Measurements from ENCODE around the gene UBE2L3.
"Not testable (repeated sequence)": the region's sequence is repeated elsewhere in the genome, so short reads cannot be mapped to it uniquely, and the experiment has no call there.

The UBE2L3 gene

DNA sequence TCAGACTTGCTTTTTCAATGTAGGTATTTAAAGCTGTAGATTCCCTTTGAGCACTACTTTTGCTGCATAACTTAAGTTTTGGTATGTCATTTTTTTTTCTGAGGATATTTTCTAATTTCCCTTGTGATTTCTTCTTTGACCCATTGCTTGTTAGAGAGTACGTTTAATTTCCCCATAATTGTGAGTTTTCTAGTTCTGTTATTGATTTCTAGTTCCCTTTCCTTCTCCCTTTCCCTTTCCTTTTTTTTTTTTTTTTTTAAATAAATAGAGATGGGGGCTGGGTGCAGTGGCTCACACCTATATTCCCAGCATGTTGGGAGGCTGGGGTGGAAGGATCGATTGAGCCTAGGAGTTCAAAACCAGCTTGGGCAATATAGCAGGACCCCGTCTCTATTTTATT is 30.8 kb downstream of the UBE2L3 start:
- TF ChIP-seq, protein P1, sequence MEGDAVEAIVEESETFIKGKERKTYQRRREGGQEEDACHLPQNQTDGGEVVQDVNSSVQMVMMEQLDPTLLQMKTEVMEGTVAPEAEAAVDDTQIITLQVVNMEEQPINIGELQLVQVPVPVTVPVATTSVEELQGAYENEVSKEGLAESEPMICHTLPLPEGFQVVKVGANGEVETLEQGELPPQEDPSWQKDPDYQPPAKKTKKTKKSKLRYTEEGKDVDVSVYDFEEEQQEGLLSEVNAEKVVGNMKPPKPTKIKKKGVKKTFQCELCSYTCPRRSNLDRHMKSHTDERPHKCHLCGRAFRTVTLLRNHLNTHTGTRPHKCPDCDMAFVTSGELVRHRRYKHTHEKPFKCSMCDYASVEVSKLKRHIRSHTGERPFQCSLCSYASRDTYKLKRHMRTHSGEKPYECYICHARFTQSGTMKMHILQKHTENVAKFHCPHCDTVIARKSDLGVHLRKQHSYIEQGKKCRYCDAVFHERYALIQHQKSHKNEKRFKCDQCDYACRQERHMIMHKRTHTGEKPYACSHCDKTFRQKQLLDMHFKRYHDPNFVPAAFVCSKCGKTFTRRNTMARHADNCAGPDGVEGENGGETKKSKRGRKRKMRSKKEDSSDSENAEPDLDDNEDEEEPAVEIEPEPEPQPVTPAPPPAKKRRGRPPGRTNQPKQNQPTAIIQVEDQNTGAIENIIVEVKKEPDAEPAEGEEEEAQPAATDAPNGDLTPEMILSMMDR (IDR thresholded peaks at IDR 0.05) = no peak
- no peak for TF ChIP-seq ZFX (IDR thresholded peaks at IDR 0.05; ENCODE audit: borderline replicate concordance)
- no peak overlapping the region for H3K27ac ChIP-seq

DNA sequence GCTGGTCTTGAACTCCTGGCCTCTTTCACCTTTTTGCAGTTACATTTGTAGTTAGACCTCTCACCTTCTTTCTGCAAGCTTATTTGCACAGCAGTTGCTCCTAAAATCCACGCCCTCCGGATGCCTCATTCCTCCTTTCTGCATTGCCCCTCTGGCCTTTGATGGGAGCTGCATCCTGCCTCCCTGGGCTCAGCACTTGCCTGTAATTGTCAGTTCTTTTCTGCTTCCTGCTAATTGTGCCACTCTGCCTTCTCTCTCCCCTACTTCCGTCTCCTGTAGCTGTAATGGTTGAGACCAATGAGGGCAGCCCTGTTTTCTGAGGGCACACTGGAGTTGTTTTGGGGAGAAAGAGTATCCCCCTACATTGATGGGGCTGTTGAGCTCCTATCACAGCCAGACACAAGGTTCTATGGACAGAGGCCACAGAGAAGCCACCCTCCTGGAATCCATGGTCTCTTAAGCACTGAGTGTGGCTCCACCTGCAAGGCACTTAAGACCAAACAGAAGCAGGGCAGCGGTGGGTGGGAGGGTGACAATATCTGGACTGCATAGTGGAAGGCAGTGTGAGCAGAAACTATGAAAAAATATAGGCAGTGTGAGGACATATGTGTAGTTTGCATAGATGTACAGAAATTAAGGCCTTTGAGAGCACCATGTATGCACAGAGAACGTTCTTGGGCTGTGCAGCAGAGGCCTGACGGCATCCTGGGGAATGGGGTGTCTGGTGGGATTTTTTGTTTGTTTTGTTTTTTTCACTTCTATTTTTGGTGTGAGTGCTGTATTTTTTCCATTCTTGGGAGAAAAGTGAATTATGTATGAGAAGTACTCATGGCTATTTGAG is 31.8 kb downstream of the UBE2L3 start:
- TF ChIP-seq, protein P1 (IDR thresholded peaks at IDR 0.05) = no peak
- TF ChIP-seq ZFX (IDR thresholded peaks at IDR 0.05; ENCODE audit: borderline replicate concordance) = no peak
- H3K27ac ChIP-seq = no peak overlapping the region

DNA sequence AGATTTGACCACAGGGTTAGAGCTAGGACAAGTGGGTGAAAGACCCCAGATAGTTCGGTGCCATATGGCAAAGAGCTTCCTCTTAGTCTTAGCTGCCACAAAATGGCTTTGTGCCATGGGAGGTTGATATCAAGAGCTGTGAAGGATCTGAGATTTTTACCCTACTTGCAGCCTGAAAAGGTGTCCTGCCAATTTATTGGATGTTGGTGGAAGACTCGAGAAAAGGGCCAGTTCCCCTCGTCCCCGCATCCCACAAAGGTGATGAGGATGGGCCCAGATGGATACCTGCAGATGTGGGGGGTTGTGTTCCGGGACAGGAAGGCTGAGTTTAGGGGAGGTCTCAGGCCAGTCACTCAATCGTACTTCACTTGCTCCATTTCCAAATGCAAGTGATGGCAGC is 35.1 kb downstream of the UBE2L3 start:
- TF ChIP-seq, protein P1 (IDR thresholded peaks at IDR 0.05) = no peak
- TF ChIP-seq ZFX (IDR thresholded peaks at IDR 0.05; ENCODE audit: borderline replicate concordance) = no peak
- H3K27ac ChIP-seq = no peak overlapping the region

DNA sequence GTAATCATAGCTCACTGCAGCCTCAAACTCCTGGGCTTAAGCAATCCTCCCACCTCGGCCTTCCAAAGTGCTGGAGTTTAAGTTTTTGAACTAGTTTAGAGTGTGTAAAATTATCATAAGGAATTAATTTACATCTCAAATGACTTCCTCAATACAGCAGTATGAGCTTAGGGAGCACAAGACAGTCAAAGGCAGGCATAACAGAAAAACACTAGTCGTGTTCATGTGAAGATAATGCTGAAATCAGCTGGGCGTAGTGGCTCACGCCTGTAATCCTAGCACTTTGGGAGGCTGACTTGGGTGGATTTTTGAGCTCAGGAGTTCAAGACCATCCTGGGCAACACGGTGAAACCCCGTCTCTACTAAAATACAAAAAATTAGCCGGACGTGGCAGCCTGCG is 36.5 kb downstream of the UBE2L3 start:
- H3K27ac ChIP-seq = no peak overlapping the region

DNA sequence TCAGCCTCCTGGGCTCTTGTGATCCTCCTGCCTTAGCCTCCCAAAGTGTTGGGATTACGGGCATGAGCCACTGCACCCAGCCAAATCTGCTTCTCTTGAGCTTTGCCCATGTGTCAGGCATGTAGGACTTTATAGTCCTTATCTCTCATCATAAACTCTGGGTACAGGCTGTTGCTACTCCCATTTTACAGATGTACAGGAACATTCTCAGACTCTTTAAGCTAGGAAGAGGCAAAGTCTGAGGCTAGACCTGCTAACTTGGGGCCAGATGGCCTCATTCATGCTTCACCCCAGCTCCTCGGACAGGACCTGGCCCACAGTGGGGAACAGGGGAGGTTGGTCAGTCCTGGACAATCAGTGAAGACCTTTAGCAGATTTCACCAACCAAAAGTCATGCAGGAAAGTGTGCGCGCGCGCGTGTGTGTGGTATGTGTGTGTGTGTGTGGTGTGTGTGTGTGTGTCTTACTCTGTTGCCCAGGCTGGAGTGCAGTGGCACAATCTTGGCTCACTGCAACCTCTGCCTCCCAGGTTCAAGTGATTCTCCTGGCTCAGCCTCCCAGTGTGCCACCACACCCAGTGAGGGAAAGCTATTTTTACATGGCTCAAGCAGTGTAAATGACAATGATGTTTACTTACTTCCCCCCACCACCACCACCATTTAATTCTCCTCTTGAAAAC is 38.5 kb downstream of the UBE2L3 start:
- TF ChIP-seq, protein P1 (IDR thresholded peaks at IDR 0.05) = no peak
- no peak for TF ChIP-seq ZFX (IDR thresholded peaks at IDR 0.05; ENCODE audit: borderline replicate concordance)

More for the DNA sequence above, 36.5 kb downstream of the UBE2L3 start:
- TF ChIP-seq, protein P1 (IDR thresholded peaks at IDR 0.05) = no peak
- no peak for TF ChIP-seq ZFX (IDR thresholded peaks at IDR 0.05; ENCODE audit: borderline replicate concordance)

DNA sequence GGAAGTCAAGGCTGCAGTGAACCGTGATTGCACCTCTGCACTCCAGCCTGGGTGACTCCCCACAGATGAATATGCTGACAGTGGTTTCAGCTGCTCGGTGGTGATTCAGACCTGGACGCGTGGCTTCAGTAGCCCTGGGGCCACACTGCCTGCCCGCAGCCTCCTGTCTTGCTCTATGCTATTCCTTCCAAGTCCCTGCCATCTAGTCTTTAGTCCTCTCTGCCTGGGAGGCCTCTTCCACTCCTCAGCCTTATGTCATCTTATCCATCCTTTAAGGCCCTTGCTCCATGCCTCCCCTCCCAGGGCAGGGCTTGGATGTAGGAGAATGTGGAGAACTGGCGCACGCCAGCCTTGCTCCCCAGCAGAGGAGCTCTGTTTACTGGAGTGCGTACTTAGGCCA is 39.3 kb downstream of the UBE2L3 start:
- TF ChIP-seq ZFX (IDR thresholded peaks at IDR 0.05; ENCODE audit: borderline replicate concordance) = no peak
- TF ChIP-seq, protein P1 (IDR thresholded peaks at IDR 0.05) = no peak
- no peak overlapping the region for H3K27ac ChIP-seq

More for the DNA sequence above, 38.5 kb downstream of the UBE2L3 start:
- H3K27ac ChIP-seq = no peak overlapping the region

DNA sequence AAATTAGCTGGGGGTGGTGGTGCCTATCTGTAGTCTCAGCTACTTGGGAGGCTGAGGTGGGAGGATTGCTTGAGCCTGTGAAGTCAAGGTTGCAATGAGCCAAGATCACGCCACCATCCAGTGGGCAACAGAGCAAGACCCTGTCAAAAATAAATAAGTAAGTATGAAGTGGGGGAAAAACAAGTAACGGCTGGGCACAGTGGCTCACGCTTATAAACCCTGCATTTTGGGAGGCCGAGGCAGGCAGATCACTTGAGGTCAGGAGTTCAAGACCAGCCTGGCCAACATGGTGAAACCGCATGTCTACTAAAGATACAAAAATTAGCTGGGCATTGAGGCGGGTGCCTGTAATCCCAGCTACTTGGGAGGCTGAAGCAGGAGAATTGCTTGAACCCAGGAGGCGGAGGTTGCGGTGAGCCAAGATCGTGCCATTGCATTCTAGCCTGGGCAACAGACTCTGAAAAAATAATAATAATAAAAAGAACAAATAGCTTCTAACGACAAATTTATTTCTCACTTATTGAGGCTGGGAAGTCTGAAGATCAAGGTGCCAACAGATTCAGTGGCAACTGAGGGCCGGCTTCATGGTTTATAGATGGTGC is 42.1 kb downstream of the UBE2L3 start:
- H3K27ac ChIP-seq = not testable (repeated sequence)

Data from 22Rv1 (cell line).